NCI-H2107 (cell line): ENCODE measurements around the gene MYH7B.
A peak's percentile ranks its signal among the peaks of the same experiment; 100 is the strongest.

ENCODE experiments used
- DNase-seq: peaks from one replicate; lab custom pipeline; 2025; lab: John Stamatoyannopoulos, UW

MYH7B gene

DNA sequence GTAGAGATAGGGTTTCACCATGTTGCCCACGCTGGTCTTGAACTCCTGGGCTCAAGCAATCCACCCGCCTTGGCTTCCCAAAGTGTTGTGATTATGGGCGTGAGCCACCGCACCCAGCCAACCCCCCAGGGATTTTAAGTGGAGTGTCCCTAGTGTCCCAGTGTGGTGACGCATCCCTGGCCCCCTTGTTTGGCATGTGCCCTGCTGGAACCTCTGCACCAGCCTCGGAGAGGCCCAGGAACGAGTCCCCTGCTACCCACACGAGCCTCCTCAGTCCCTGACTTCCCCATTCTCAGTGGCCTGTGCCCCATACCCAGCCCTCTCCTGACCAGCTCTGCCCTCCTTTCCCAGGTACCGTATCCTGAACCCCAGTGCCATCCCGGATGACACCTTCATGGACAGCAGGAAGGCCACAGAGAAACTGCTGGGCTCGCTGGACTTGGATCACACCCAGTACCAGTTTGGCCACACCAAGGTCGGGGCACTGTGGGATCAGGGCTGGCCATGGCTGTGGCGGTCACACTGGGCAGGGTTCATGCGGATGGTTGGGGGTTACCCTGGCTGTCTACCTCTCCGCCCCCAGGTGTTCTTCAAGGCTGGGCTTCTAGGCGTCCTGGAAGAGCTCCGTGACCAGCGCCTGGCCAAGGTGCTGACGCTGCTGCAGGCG lies 37.2 kb downstream of the MYH7B start:
- DNase-seq = no peak

DNA sequence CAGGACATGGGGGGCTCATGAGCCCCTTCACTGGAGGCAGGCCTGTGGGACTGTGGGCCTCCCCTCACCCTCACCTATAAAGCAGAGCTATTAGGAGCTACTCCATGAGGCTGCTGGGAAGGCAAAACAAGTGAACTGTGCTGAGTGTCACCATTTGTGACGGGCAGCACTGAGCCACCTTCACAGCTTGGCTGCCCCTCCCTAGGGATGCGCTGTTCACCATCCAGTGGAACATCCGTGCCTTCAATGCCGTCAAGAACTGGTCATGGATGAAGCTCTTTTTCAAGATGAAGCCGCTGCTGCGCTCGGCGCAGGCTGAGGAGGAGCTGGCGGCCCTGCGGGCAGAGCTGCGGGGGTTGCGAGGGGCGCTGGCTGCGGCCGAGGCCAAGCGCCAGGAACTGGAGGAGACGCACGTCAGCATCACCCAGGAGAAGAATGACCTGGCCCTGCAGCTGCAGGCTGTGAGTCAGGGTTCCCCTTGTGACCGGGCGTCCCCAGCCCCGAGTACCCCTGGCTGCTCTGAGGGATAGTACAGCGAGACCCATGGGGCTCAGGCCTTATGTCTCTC lies 38.4 kb downstream of the MYH7B start:
- no peak for DNase-seq

DNA sequence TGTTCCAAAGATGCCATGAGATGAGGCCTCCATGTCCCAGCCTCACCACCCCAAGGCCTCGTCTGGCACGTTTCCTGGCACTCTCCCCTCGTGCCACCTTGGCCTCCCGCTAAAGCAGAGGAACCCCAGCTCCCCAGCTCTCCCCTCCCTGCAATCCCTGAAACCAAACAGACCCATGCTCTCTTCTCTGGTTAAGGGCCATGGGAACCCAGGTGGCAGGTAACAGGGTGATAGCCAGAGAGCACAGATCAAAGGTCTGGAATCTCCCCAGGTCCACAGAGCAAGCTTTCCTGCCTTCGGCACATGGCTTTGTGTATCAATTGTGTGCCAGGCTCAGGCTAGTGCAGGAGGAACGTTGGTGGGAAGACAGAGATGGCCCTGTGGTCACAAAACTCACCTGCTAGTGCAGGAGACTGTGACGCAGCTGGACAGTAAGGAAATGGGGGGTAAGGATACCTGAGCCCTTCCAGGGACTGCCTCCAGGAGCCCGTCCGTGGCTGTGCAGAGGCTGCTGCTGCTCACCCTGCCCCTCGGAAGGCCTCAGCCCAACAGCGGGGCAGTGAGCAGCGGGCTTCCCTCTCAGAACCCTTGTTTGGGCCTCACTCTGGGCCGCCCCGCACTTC lies 39.0 kb downstream of the MYH7B start:
- no peak for DNase-seq

DNA sequence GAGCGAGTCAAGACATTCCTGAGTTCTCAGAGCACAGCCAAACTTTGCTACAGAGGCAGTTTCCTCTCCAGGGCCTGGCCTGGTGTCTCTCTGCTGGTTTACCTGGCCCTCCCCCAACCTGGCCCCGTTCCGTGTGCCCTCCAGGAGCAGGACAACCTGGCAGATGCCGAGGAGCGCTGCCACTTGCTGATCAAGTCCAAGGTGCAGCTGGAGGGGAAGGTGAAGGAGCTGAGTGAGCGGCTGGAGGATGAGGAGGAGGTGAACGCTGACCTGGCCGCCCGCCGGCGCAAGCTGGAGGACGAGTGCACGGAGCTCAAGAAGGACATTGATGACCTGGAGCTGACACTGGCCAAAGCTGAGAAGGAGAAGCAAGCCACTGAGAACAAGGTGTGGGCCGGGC lies 39.5 kb downstream of the MYH7B start:
- no peak for DNase-seq

DNA sequence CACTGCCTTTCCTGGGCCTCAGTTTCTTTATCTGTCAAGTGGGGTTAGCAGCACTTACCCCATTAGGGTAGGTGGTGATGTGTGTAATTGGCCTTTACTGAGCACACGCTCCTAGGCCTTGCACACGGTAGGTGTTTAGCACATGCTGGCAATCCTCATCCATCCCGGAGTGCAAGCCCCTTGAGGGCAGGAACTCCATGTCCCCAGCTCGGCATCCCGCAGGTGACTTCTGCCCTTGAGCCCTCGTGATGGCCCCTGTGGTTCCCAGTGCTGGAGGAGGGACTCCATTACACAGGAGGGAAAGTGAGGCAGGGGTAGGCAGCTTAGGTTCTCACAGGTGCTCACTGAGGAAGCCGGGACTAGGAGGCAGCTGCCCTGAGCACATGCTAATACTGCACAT lies 40.0 kb downstream of the MYH7B start:
- DNase-seq = no peak

DNA sequence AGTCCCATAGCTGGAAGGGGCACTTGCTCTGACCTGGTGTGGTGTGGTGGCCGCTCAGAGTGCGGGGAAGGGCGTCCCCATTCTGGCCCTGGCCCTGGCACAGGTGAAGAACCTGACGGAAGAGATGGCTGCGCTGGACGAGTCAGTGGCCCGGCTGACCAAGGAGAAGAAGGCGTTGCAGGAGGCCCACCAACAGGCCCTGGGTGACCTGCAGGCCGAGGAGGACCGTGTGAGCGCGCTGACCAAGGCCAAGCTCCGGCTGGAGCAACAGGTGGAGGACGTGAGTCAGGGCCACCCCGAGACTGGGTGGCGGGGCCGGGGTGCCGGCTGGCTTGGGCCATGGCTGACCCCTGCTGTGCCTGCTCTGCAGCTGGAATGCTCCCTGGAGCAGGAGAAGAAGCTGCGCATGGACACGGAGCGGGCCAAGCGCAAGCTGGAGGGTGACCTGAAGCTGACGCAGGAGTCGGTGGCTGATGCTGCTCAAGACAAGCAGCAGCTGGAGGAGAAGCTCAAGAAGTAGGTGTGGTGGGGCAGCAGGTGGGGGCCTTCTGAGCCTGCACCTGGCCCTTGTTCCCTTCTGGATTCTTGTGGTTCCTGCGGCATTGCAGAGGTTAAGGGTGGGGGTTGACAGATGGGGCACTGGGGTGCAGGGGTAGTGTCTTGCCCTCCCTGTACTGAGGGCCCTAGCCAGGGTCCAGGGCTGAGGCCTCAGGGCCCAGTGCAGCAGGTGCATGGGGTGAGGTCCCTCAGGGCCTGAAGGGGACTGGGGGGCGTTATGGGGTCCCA lies 40.8 kb downstream of the MYH7B start:
- no peak for DNase-seq

DNA sequence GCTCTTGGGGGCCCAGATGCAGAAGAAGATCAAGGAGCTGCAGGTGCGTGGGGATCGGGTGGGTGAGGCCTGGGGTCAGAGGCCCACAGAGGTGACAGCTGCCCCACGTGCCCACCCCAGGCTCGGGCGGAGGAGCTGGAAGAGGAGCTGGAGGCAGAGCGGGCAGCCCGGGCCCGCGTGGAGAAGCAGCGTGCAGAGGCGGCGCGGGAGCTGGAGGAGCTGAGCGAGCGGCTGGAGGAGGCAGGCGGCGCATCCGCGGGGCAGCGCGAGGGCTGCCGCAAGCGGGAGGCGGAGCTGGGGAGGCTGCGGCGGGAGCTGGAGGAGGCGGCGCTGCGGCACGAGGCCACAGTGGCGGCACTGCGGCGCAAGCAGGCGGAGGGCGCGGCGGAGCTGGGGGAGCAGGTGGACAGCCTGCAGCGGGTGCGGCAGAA lies 41.5 kb downstream of the MYH7B start:
- DNase-seq = peak; percentile 29

DNA sequence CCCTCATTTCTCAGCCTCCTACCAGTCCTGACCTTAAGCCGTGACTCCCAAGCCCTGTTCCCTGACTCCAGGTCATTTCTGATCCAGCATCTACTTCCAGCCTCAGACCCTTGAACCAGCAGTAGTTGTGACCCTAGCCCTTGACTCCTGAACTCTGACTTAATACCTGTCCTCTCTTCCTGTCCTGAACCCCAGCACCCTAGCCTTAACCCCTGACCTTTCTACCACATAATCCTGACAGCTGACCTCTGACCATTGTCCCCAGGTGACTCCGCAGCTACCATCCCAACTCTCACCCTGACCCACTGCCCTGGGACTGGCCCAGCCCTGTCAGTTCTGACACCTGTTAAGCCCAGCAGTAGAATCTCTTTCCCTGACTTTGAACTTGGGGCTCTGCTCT lies 42.1 kb downstream of the MYH7B start:
- no peak for DNase-seq

DNA sequence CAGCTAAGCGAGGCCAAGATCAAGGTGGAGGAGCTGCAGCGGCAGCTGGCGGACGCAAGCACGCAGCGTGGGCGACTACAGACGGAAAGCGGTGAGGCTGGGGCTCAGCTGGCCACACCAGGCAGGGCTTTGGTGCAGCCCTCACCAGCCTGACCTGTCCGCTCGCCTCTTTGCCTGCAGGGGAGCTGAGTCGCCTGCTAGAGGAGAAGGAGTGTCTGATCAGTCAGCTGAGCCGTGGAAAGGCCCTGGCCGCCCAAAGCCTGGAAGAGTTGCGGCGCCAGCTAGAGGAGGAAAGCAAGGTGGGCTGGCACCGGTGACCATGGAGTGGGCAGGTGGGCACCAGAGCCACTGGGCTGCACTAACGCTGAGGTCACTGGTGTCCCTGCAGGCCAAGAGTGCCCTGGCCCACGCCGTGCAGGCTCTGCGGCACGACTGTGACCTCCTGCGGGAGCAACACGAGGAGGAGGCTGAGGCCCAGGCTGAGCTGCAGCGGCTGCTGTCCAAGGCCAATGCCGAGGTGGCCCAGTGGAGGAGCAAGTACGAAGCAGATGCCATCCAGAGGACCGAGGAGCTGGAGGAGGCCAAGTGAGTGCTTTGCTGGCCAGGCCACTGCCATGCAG lies 42.8 kb downstream of the MYH7B start:
- DNase-seq = no peak

DNA sequence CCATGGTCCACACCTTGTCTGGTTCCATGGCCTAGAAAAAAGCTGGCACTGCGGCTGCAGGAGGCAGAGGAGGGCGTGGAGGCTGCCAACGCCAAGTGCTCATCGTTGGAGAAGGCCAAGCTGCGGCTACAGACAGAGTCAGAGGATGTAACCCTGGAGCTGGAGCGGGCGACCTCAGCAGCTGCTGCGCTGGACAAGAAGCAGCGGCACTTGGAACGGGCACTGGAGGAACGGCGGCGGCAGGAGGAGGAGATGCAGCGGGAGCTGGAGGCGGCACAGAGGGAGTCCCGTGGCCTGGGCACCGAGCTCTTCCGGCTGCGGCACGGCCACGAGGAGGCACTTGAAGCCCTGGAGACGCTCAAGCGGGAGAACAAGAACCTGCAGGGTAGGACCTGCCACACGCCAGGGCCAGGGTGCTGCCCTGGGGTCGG lies 43.4 kb downstream of the MYH7B start:
- DNase-seq = no peak

DNA sequence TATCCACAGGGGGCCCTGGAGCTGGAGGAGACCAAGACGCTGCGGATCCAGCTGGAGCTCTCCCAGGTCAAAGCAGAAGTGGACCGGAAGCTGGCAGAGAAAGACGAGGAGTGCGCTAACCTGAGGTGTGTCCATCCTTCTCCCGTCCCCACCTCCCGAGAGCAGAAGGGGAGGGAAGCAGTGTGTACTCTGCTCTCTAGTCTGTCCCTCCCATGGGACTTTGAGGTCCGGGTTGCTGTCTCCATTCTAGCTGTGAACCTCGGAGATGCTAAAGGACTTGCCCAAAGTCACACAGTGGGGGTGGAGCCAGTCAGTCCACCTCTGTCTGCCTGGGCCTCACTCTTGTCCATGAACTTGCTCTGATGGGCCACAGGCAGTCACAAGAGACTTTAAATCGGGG lies 44.1 kb downstream of the MYH7B start:
- DNase-seq = no peak

DNA sequence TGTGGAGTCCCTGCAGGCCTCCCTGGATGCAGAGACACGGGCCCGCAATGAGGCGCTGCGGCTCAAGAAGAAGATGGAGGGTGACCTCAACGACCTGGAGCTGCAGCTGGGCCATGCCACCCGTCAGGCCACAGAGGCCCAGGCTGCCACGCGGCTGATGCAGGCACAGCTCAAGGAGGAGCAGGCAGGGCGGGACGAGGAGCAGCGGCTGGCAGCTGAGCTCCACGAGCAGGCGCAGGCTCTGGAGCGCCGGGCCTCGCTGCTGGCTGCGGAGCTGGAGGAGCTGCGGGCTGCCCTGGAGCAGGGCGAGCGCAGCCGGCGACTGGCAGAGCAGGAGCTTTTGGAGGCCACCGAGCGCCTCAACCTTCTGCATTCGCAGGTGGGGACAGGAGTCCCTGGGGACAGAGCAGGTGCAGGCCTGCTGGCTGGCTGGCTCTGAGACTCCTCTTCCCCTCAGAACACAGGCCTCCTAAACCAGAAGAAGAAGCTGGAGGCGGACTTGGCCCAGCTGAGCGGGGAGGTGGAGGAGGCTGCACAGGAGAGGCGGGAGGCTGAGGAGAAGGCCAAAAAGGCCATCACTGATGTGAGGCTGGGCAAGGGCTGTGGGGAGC lies 44.7 kb downstream of the MYH7B start:
- DNase-seq = peak; percentile 30

DNA sequence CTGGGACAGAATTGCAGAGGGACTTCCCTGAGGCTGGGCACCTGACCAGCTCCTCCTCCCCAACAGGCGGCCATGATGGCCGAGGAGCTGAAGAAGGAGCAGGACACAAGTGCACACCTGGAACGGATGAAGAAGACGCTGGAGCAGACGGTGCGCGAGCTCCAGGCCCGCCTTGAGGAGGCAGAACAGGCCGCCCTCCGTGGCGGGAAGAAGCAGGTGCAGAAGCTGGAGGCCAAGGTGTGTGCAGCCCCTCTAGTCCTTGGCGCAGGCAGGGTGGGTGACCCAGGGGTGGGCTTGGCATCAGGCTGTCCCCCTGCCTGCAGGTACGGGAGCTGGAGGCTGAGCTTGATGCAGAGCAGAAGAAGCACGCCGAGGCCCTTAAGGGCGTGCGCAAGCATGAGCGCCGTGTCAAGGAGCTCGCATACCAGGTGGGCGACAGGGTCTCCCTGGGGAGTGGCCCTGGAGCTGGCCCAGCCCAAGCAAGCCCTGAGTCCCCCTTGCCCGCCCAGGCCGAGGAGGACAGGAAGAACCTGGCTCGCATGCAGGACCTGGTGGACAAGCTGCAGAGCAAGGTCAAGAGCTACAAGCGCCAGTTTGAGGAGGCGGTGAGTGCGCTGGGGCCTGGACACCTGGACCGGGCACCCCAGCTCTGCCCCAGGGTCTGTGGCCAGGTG lies 45.4 kb downstream of the MYH7B start:
- DNase-seq = no peak

DNA sequence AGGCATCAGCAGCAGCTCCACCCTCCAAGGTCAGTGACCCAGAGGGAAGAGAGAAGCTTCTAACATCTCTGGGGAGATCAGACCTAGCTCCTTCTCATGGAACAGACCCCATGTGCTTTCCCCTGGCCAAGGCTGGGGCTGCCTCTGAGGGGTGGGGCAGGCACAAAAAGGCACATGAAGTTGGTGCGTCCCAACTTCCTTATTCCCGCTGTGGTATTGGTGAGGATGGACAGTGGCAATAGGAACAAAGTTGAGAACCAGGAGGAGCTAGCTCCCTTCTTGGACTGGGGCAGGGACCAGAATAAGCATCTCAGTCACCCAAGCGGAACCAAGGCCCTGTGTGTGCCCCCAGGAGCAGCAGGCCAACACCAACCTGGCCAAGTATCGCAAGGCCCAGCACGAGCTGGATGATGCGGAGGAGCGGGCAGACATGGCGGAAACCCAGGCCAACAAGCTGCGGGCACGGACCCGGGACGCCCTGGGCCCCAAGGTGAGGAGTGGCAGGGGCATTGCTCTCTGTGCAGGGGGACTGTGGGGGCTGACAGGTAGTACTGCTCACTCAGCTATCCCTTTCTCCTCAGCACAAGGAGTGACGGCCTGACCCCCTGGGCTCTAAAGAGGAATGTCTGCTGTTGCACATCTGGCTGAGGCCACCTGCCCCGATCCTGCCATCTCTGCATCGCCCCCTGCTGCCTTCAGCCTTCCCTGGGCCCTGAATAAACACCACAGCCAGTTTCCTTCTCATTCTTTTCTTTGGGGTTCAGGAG lies 46.1 kb downstream of the MYH7B start:
- DNase-seq = no peak

DNA sequence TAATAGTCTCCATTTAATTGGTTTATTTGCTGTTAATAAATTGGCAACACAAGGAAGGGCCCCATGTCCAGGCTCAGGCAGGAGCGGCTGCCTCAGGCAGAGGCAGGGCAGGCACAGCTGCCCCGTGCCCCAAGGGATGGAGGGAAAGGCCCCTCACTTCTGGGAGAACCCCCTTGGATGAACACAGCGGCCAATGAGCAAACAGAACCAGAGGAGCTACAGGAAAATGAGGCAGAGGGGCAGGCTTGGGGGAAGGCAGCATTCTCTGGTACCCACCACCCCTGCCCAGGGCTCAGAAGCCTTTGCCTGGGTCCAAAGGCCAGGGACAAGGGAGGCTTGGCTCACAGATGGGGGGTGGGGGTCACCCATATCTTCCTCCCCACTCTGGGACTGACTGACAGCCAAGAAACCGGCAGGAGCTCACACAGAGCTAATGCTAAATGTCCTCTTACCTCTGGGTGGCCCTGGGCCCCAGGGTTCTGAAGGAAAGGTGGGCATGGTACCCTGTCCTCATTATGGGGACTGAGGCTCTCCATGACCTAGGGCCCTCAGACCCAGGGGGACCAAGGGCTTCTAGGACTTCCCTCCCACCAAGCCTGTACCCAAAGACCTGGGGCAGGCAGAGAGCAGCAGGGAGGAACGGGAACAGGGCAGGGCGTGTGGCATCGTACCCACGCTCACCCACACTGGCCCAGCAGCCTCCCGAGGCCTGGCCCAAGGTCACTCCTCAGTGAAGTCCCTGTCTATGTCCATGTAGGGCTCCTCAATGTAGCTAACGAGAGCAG lies 47.0 kb downstream of the MYH7B start:
- DNase-seq = no peak

DNA sequence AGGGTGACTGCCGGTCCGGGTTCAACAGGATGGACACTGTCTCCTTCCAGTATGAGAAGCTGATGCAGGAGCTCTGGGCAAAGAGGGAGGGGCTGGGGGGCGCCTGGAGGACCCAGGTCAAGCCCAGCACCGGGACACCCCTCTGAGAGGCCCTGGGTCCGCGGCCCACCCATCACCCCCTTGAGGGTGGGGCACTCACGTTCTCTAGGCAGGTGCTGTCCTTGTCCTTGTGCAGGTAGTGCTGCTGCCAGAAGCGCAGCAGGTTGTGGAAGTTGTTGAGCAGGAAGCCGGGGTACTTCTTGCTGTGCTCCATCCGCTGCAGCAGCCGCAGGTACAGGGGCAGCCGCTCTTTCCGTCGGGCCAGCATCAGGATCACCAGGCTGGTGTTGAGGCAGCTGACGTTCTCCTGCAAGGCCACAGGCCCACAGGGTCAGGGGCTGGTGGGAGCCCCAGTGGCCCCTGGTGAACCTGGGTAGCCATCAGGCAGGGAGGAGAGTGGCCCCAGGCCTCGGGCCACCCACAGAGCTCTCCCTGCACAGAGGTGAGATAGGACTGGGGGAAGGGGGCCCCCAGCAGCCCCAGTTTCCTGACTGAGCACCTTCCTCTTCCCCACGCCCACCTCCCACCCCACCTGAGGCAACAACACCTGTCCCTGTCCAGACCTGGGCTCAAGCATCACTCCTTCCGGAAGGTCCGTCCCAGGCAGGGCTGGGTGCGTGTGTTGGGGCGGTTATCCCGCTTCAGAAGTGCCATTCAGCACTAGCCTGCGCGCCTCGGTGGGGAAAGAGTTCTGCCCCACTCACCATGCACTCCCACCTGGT lies 47.8 kb downstream of the MYH7B start:
- no peak for DNase-seq

DNA sequence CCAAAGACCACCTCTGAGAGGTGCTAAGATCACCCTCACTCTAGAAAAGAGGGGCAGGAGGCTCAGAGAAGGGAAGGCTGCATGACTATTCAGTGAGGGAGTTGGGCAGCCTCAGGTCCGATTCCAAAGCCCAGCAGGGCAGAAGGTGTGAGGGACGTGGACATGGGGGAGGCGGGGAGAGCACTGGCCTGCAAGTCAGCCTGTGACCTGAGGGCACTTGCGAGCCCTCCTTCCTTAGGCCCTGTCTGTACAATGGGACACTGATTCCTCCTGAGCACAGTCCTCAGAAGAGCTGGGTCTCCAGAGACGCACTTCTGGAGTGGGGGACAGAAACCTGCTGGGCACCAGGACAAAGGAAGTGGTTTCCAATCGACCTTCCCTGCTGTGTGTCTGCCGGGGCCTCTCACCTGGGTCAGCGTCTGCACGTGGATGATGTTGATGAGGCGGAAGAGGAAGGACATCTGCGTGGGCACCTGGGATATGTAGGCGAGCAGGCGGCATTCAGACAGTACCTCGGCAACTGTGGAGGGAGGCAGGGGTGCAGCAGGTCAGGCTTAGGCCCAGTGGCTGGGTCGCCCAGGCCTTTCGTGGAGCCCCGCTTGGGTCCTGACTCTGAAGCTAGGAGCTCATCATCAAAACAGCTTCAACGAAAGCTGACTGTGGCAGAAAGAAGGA lies 48.5 kb downstream of the MYH7B start:
- no peak for DNase-seq

DNA sequence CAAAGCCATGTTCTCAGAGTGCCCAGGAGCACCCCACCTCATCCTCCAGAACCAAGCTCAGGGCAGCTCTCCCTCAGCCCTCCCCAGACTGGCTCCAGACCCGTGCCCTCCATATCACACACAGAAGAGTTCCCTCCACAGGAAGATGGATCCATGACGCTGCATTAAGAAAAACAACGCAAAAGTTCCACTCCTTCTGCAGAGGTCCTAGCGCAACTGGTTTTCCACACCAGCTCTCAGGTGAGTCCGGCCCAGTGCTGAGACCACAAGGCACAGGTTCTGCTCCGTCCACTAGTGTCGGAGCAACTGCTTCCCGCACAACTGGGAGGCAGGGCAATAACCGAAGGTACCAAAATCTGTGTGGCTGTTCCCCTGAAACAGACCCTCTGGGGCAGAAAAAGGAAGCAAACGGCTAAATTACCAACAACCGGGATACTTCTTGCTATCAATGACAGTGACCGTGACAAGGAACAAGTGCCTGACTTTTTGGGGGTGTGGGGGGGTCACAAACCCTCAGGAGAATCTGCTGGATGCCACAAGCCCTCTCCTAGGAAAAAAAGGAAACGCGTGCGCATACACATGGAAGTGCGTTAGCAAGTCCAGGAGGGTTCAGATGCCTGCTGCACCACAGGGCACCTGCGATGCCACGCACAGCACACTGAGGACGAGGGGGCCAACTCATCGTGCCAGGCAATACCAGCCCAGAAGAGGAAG lies 49.2 kb downstream of the MYH7B start:
- no peak for DNase-seq
